H1 (cell line): ENCODE data around the gene ZSCAN12. TPM values are rescaled to one million over a fixed set of nuclear protein-coding genes. Genes with fewer than 3 reads are reported as not detected.

Source experiments
- CTCF ChIA-PET: fragments of 300-600 bp; sonication (Branson Sonifier 250); formaldehyde crosslinking; loops from one replicate; lab custom pipeline; 2021; ENCODE audit not compliant: partially characterized antibody; lab: Charles Lee
- POLR2A ChIA-PET: fragments of 300-600 bp; sonication (Branson Sonifier 250); formaldehyde crosslinking; loops from one replicate; lab custom pipeline; 2021; ENCODE audit warnings: inconsistent platforms; ENCODE audit not compliant: partially characterized antibody; lab: Charles Lee
- DNase-seq, 2 experiments: peaks; one replicate each; pipeline versions ENCODE4 v3.0.0 to v3.0.0-alpha.2; 2010 to 2022; ENCODE audit warnings: low spot score in 2 of 2, low read depth in 1 of 2, mixed read lengths in 1 of 2
- FAIRE-seq: peaks from 2 replicates; lab custom pipeline; 2011; peaks lifted over from hg19 to GRCh38; lab: Jason Lieb, UNC
- H2AFZ ChIP-seq: 2 replicates; pipeline ENCODE4 v1.8.1; 2012; ENCODE audit warnings: low read length, inconsistent platforms
- H2AK5ac ChIP-seq: 2 replicates; pipeline ENCODE4 v1.6.1; 2013; ENCODE audit warnings: low read depth, low read length
- H2BK120ac ChIP-seq: replicated peaks from 2 replicates; pipeline ENCODE3; 2013; ENCODE audit warnings: low read depth, low read length, inconsistent platforms
- H2BK12ac ChIP-seq: 2 replicates; pipeline ENCODE4 v1.6.1; 2013; ENCODE audit warnings: low read depth, low read length
- H2BK15ac ChIP-seq: 2 replicates; pipeline ENCODE4 v1.6.1; 2013; ENCODE audit warnings: low read length
- H2BK20ac ChIP-seq: 2 replicates; pipeline ENCODE4 v1.6.1; 2013; ENCODE audit warnings: low read length
- H2BK5ac ChIP-seq: 2 replicates; pipeline ENCODE4 v1.6.1; 2013; ENCODE audit warnings: low read depth, low read length
- H3K14ac ChIP-seq: 2 replicates; pipeline ENCODE4 v1.6.1; 2013; ENCODE audit warnings: inconsistent platforms; ENCODE audit not compliant: insufficient read length
- H3K18ac ChIP-seq: 2 replicates; pipeline ENCODE4 v1.6.1; 2013; ENCODE audit warnings: low read length; ENCODE audit errors: extremely low read depth
- H3K23ac ChIP-seq: 2 replicates; pipeline ENCODE4 v1.6.1; 2013; ENCODE audit warnings: inconsistent platforms; ENCODE audit not compliant: insufficient read length
- H3K23me2 ChIP-seq: 2 replicates; pipeline ENCODE4 v1.6.1; 2013; ENCODE audit warnings: low read depth, low read length
- H3K27ac ChIP-seq: 2 replicates; pipeline ENCODE4 v1.6.1; 2011; ENCODE audit warnings: low read depth, low read length, inconsistent platforms
- H3K27me3 ChIP-seq, 4 experiments: replicated peaks in 1 of 4; 1 replicate in 1 of 4; 2 replicates in 3 of 4; pipeline versions ENCODE4 v1.6.1 to v1.8.1; 2011 to 2013; ENCODE audit warnings: low read length in 3 of 4, mild to moderate bottlenecking in 3 of 4, inconsistent platforms in 2 of 4, mixed read lengths in 2 of 4, moderate library complexity in 1 of 4; ENCODE audit not compliant: control insufficient read depth in 3 of 4, insufficient read depth in 3 of 4; ENCODE audit errors: extremely low read depth in 1 of 4
- H3K36me3 ChIP-seq, 4 experiments: 2 replicates each; pipeline versions ENCODE4 v1.6.1 to v1.8.1; 2011 to 2013; ENCODE audit warnings: mild to moderate bottlenecking in 4 of 4, low read length in 3 of 4, moderate library complexity in 2 of 4, control low read depth in 1 of 4, inconsistent platforms in 1 of 4; ENCODE audit not compliant: insufficient read depth in 4 of 4, control insufficient read depth in 2 of 4
- H3K4ac ChIP-seq: replicated peaks from 2 replicates; pipeline ENCODE3; 2013; ENCODE audit warnings: low read length, low read depth, mixed read lengths, inconsistent platforms; ENCODE audit not compliant: insufficient read length
- H3K4me1 ChIP-seq, 4 experiments: replicated peaks in 1 of 4; 1 replicate in 1 of 4; 2 replicates in 3 of 4; pipeline versions ENCODE4 v1.6.1 to v1.8.1; 2011 to 2013; ENCODE audit warnings: low read length in 3 of 4, inconsistent platforms in 2 of 4, mixed read lengths in 1 of 4; ENCODE audit not compliant: insufficient read depth in 4 of 4, control insufficient read depth in 3 of 4
- H3K4me2 ChIP-seq, 2 experiments: 2 replicates each; pipeline versions ENCODE4 v1.6.1 to v1.8.1; 2011 to 2013; ENCODE audit warnings: low read depth in 2 of 2, low read length in 2 of 2, control low read depth in 1 of 2, inconsistent platforms in 1 of 2, mild to moderate bottlenecking in 1 of 2; ENCODE audit not compliant: insufficient read depth in 1 of 2
- H3K4me3 ChIP-seq, 4 experiments: fragments of 200-600, 300-600 bp in 1 of 4; sonication (generic), shearing (Covaris generic), sonication (Bioruptor Twin) in 1 of 4; 2 replicates each; pipeline versions ENCODE4 v1.5.1 to v1.8.1; 2011 to 2016; ENCODE audit warnings: low read length in 4 of 4, low read depth in 3 of 4, control low read depth in 2 of 4, inconsistent platforms in 2 of 4, mild to moderate bottlenecking in 2 of 4, mixed read lengths in 1 of 4, moderate library complexity in 1 of 4; ENCODE audit not compliant: insufficient read depth in 2 of 4; ENCODE audit errors: extremely low read depth in 1 of 4
- H3K56ac ChIP-seq: replicated peaks from 2 replicates; pipeline ENCODE3; 2013; ENCODE audit warnings: low read depth, mild to moderate bottlenecking, mixed read lengths, low read length, inconsistent platforms; ENCODE audit not compliant: insufficient read length
- H3K79me1 ChIP-seq: 2 replicates; pipeline ENCODE4 v1.6.1; 2013; ENCODE audit warnings: low read depth, low read length, control low read depth
- H3K79me2 ChIP-seq, 2 experiments: 2 replicates each; pipeline versions ENCODE4 v1.6.1 to v1.8.1; 2012 to 2013; ENCODE audit warnings: low read length in 2 of 2, mild to moderate bottlenecking in 2 of 2, inconsistent platforms in 1 of 2; ENCODE audit not compliant: insufficient read depth in 2 of 2, control insufficient read depth in 1 of 2
- H3K9ac ChIP-seq, 4 experiments: replicated peaks in 1 of 4; 1 replicate in 1 of 4; 2 replicates in 3 of 4; pipeline versions ENCODE4 v1.6.1 to v1.8.1; 2011 to 2013; ENCODE audit warnings: low read depth in 3 of 4, low read length in 3 of 4, control low read depth in 2 of 4, mild to moderate bottlenecking in 2 of 4, moderate library complexity in 2 of 4, inconsistent platforms in 1 of 4; ENCODE audit errors: extremely low read depth in 1 of 4
- H3K9me3 ChIP-seq, 2 experiments: 2 replicates each; pipeline versions ENCODE4 v1.6.1 to v1.8.1; 2012 to 2013; ENCODE audit warnings: mild to moderate bottlenecking in 2 of 2, moderate library complexity in 2 of 2, control low read depth in 1 of 2, inconsistent platforms in 1 of 2, low read depth in 1 of 2, low read length in 1 of 2, mixed read lengths in 1 of 2; ENCODE audit not compliant: insufficient read depth in 2 of 2
- H4K20me1 ChIP-seq, 2 experiments: replicated peaks in 1 of 2; 2 replicates each; pipeline versions ENCODE3 to v1.8.1; 2011 to 2013; ENCODE audit warnings: inconsistent platforms in 2 of 2, low read length in 2 of 2, mild to moderate bottlenecking in 1 of 2; ENCODE audit not compliant: insufficient read depth in 2 of 2, control insufficient read depth in 1 of 2
- H4K5ac ChIP-seq: 2 replicates; pipeline ENCODE4 v1.6.1; 2013; ENCODE audit warnings: low read length, low read depth, mixed read lengths, inconsistent platforms; ENCODE audit not compliant: insufficient read length
- H4K8ac ChIP-seq: 2 replicates; pipeline ENCODE4 v1.8.0; 2013; ENCODE audit warnings: mild to moderate bottlenecking, moderate library complexity, low read length, inconsistent platforms; ENCODE audit not compliant: insufficient read depth; ENCODE audit errors: extremely low read depth
- H4K91ac ChIP-seq: replicated peaks from 2 replicates; pipeline ENCODE3; 2013; ENCODE audit warnings: low read length, mixed read lengths, inconsistent platforms; ENCODE audit not compliant: insufficient read length
- CBX8 ChIP-seq: fragments of 300-800, 300-1000 bp; sonication (generic); IDR thresholded peaks from 2 replicates; pipeline ENCODE4 v1.7.1; 2016; ENCODE audit warnings: low read depth, low read length, borderline replicate concordance
- EGR1 ChIP-seq: IDR thresholded peaks from 2 replicates; pipeline ENCODE4 v1.6.1; 2011; ENCODE audit warnings: low read depth, low read length, borderline replicate concordance
- HDAC2 ChIP-seq, 2 experiments: fragments of 300-600 bp in 1 of 2; sonication (generic) in 1 of 2; IDR thresholded peaks; 2 replicates each; pipeline ENCODE4 v1.6.1; 2011 to 2012; ENCODE audit warnings: low read depth in 2 of 2, low read length in 2 of 2, mild to moderate bottlenecking in 2 of 2, moderate library complexity in 2 of 2, borderline replicate concordance in 1 of 2, inconsistent platforms in 1 of 2
- SIRT6 ChIP-seq: IDR thresholded peaks from one replicate; pipeline ENCODE4 v1.7.1; 2012; ENCODE audit warnings: low read length, inconsistent platforms
- SP4 ChIP-seq: IDR thresholded peaks from 2 replicates; pipeline ENCODE4 v1.6.1; 2012; ENCODE audit warnings: low read length, inconsistent platforms
- SUZ12 ChIP-seq: fragments of 200-600 bp; sonication (generic); IDR thresholded peaks from 2 replicates; pipeline ENCODE4 v1.6.1; 2012; ENCODE audit warnings: mild to moderate bottlenecking, inconsistent platforms, low read length, moderate library complexity, mixed read lengths
- TEAD4 ChIP-seq: IDR thresholded peaks from 2 replicates; pipeline ENCODE4 v1.6.1; 2012; ENCODE audit warnings: low read depth, low read length, inconsistent platforms, mixed read lengths
- WGBS, 2 experiments: shearing (Covaris generic) in 1 of 2; methylation state at CpG; one replicate each; pipeline versions ENCODE4 v1.1.6 to v1.1.7; 2013 to 2015; ENCODE audit warnings: low lambda C conversion rate in 2 of 2, mixed read lengths in 2 of 2, inconsistent platforms in 1 of 2, low coverage in 1 of 2, missing lambda C conversion rate in 1 of 2; ENCODE audit not compliant: insufficient replicate concordance in 2 of 2, insufficient coverage in 1 of 2, insufficient read length in 1 of 2; ENCODE audit errors: extremely low coverage in 1 of 2, missing lambda C conversion rate in 1 of 2; 5-methylcytosine and 5-hydroxymethylcytosine counted together
- polyA plus RNA-seq, 7 experiments: library from polyadenylated mRNA; depleted of rRNA in 3 of 7; stranded (reverse) in 5 of 7; unstranded in 2 of 7; fragments of >200 nt in 5 of 7; fragments of 200-250 nt in 2 of 7; gene quantifications; 1 replicate in 5 of 7; 2 replicates in 1 of 7; 4 replicates in 1 of 7; pipeline versions ENCODE4 v1.2.1 to v1.2.3, GENCODE V29; 2011 to 2013; ENCODE audit warnings: missing spikeins in 2 of 7, mixed read lengths in 2 of 7
- total RNA-seq: library from RNA; stranded (reverse); fragmentation: NEBNext Ultra II Directional; extraction: Animal tissue kit (Norgen Biotek cat#: 25700); gene quantifications from 2 replicates; pipeline ENCODE4 v1.2.1, GENCODE V29; 2021
- TF ChIP-seq, protein P1 (sequence below): IDR thresholded peaks from 2 replicates; pipeline ENCODE4 v1.6.1; 2012; ENCODE audit warnings: inconsistent platforms

Gene ZSCAN12
- total and polyA plus RNA-seq, 2 of the 8 experiments (the other 6 are each of a cell fraction or from before 2014, with no cell fraction given), result 2.2 to 9.6 TPM

DNA sequence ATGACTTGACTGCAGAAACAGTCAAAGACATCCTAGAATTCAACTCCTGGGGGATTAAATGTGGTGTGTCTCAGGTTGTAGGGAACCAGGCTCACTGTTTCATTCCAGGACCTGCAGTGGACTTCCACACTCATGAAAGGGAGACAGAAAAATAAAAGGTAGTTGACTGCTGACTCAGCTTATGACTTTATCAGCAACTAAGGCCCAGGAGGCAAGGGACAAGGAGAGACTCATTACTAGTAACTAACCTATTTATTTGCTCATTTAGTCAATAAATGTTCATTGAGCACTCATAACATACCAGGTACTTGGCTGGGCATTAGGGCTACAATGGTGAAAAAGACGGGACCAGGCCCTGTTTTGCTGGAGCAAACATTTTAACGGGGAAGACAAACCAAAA, 66.5 kb downstream of the ZSCAN12 start:
- 76% methylated on average over 2 of the region's 2 CpGs; no CpG with 5 or more reads in 1 of the 2 experiments for WGBS, 2 experiments
- Histone ChIP-seq H3K36me3 (peaks cover 0 to 8% (median 2%) of the 10 kb centered on the region in 4 experiments; a peak in 3 of 8 replicates), H3K79me1 (no peaks in the 10 kb centered on the region), H3K14ac (no peak overlapping the region), H4K5ac (no peak overlapping the region), H3K56ac (no peak overlapping the region), H3K4me1 (no peaks in the 10 kb centered on the region), H4K8ac (no peak overlapping the region), H2BK120ac (no peak overlapping the region), H3K9me3 (peaks cover 9 to 10% of the 10 kb centered on the region in 2 experiments), H4K91ac (no peak overlapping the region), H4K20me1 (no peaks in the 10 kb centered on the region), H3K4me3 (no peak overlapping the region), H2AFZ (no peak overlapping the region), H2BK20ac (no peak overlapping the region), H3K27ac (no peak overlapping the region), H3K23me2 (peaks cover 2% of the 10 kb centered on the region; the same call in 1 of the 2 replicates), H3K9ac (no peak overlapping the region), H2AK5ac (no peak overlapping the region), H2BK5ac (no peak overlapping the region), H3K27me3 (no peaks in the 10 kb centered on the region), H3K79me2 (no peaks in the 10 kb centered on the region; a peak in 1 of 4 replicates), H3K4ac (no peak overlapping the region), H3K23ac (no peak overlapping the region), H2BK15ac (no peak overlapping the region), H3K4me2 (no peak overlapping the region), H2BK12ac (no peak overlapping the region), H3K18ac (no peak overlapping the region)
- FAIRE-seq, result no peak
- no peak for DNase-seq
- CTCF ChIA-PET, result interaction anchor here (0.8 kb wide), 1 partner anchor 23 kb away, joined by 4 read pairs; no protein-coding TSS in a partner anchor
- POLR2A ChIA-PET, result no interaction called here
- TF ChIP-seq, protein P1, sequence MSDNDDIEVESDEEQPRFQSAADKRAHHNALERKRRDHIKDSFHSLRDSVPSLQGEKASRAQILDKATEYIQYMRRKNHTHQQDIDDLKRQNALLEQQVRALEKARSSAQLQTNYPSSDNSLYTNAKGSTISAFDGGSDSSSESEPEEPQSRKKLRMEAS, result no peak
- TF ChIP-seq SIRT6 (no peak), TEAD4 (no peak), HDAC2 (IDR thresholded peaks at IDR 0.05; ENCODE audit: borderline replicate concordance in 1 of 2, low read depth in 2 of 2, low read length in 2 of 2) (no peak), EGR1 (no peak), SUZ12 (no peak), CBX8 (no peak), SP4 (no peak)
